GM06990 (cell line): ENCODE measurements around the gene SLC30A3.
"Not testable (repeated sequence)": the region's sequence is repeated elsewhere in the genome, so short reads cannot be mapped to it uniquely, and the experiment has no call there.

Source experiments
- DNase-seq: peaks from one replicate; pipeline ENCODE4 v3.0.0-alpha.2; 2011; ENCODE audit not compliant: insufficient read length; ENCODE audit errors: extremely low read depth
- H3K27me3 ChIP-seq: replicated peaks from 2 replicates; pipeline ENCODE4 v1.6.0; 2011; ENCODE audit warnings: low read length; ENCODE audit not compliant: control insufficient read depth, insufficient read depth
- H3K36me3 ChIP-seq: 2 replicates; pipeline ENCODE4 v1.5.1; 2011; ENCODE audit warnings: low read length; ENCODE audit not compliant: control insufficient read depth, insufficient read depth
- H3K4me3 ChIP-seq: replicated peaks from 2 replicates; pipeline ENCODE4 v1.5.1; 2011; ENCODE audit warnings: low read depth, mild to moderate bottlenecking, control low read depth, low read length
- CTCF ChIP-seq: IDR thresholded peaks from 2 replicates; pipeline ENCODE4 v1.5.1; 2011; ENCODE audit warnings: low read length, control low read depth, mild to moderate bottlenecking, inconsistent platforms; ENCODE audit not compliant: insufficient read depth, poor library complexity, severe bottlenecking

The SLC30A3 gene

DNA sequence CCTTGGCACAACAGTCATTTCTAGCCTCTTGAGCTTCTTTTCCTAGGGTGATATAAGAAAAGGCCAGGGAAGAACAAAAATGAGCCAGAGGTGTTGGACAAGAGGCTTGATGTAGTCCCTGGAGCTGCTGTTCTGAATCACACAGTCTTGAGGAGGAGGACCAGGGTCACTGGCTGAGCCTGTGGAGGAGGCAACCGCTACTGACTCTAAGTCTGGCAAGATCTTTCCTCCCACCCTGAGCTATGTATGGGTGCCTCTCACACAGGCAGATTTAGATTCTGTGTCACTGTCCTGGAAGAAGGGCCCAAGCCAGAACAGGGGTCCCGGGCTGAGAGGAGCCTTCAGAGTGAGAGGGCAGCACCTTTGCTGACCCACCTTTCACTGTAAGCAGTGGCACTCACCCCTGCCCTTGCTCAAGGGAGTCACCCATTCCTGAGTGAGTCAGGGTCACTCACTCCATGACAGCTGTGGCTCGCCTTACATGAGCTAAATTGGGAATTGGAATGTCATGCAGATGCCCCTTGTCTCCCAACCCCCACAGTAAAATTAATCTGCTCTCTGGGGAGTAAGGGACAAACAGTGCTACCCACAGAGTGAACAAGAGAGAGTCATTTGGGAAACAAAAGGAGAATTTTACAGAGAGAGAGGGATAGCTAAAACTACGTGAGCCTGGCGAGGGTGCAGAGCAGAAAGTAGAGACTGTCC lies 19.2 kb upstream of the SLC30A3 start, which contains the start of gene TRIM54:
TSS of gene TRIM54 (plus strand) at position 575 of the 705 bp plus-strand sequence. CDS start 303 bp downstream, outside the sequence.
- Histone ChIP-seq H3K27me3 (peaks cover 3% of the 10 kb centered on the region), H3K4me3 (no peak within 1 kb of the TSS), H3K36me3 (no peaks in the 10 kb centered on the region)
- TF ChIP-seq CTCF = no peak
- DNase-seq = no peak

- Histone ChIP-seq H3K4me3 (no peak overlapping the region), H3K27me3 (peaks cover 3% of the 10 kb centered on the region)
- TF ChIP-seq CTCF = no peak
These were observed 18.6 kb upstream of the SLC30A3 start for GRCh38 chr2:27281442-27281841.

DNA sequence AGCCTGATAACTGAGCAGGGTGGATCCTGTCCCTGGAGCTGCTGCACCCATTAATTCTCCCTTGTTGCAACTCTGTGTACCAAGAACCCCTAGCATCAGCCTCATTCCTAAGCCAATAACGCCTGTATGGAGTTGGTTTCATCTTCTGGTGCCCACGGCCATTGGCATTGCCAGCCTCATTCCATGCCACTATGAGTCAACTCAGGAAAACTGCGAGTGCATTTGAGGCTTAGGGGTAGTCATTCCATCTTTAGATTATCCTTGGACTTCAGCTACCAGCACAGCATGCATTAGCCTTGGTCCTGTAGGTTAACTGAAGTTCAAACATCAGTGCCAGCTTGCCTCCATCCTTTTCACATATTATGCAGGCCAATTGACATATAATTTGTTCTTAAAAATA lies 18.0 kb upstream of the SLC30A3 start:
- no peak for DNase-seq
- Histone ChIP-seq H3K27me3 (peaks cover 3% of the 10 kb centered on the region), H3K36me3 (no peaks in the 10 kb centered on the region), H3K4me3 (no peak overlapping the region)
- TF ChIP-seq CTCF = no peak

More at GRCh38 chr2:27281442-27281841, 18.6 kb upstream of the SLC30A3 start:
- H3K36me3 ChIP-seq = no peaks in the 10 kb centered on the region
- DNase-seq = no peak

DNA sequence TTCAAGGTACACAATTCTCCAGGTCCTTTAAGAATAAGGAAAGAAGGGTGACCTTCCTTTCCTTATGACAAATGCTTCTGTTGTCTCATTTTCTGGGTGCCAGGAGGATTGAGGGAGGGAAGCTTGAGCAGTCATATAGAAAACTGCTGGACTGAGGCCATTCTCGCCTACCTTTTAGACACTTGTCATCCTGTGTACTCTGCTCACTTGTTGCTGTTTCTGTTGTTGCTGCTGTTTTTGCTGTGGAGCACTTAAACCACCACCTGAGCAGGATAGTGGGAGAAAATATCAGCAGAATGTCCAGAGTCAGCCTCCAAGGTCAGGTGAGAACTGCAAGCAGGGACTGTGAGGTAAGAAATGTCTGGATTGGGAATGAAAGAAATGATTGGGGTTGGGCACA lies 15.2 kb upstream of the SLC30A3 start:
- TF ChIP-seq CTCF = no peak
- no peak for DNase-seq
- Histone ChIP-seq H3K4me3 (no peak overlapping the region), H3K36me3 (no peaks in the 10 kb centered on the region), H3K27me3 (peaks cover 3% of the 10 kb centered on the region)

DNA sequence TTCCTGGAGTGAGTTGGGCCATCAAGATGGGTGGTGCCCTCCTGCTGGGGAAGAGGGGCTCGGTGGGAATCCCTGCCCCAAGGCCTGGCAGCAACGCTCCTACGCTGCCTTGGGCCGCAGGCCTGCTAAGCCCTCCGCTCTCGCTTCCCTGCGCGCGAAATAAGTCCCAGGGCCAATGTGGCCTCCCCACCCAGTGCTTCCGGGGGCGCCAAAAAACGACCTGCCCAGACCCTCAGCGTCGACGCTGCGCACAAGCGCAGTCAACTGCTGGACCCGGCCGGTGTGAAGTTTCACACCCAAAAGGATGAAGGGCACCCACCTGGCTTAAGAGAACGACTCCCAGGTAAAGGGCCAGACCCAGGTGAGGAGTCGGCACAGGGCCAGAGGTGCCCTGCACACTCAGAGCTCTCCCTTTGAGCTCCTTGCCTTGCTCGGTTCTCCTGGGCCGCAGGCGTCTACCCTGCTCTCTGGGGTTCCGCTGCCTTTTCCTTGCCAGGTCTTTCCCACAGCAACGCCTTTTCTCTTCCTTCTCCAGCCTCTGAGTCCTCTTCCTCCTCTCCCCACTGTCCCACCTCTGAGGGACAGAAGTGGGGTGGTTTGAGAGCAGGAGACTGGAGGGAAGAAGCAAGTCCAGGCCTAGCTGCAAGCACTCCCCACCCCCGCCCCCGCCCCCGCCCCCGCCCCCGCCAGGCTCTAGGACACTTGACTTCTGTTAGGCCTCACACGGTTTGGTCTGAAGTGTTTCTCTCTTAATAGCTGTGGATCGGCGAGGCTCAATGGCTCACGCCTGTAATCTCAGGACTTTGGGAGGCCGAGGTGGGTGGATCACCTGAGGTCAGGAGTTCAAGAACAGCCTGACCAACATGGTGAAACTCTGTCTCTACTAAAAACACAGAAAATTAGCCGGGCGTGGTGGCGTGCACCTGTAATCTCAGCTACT lies 12.6 kb upstream of the SLC30A3 start, which contains the start of gene DNAJC5G:
TSS of gene DNAJC5G (plus strand) at position 223 of the 940 bp plus-strand sequence. CDS start 1,296 bp downstream, outside the sequence.
- Histone ChIP-seq H3K36me3 (no peaks in the 10 kb centered on the region), H3K27me3 (no peaks in the 10 kb centered on the region), H3K4me3 (no peak within 1 kb of the TSS)
- no peak for DNase-seq
- TF ChIP-seq CTCF = no peak

GRCh38 chr2:27272537-27273522 lies 10.0 kb upstream of the SLC30A3 start:
- not testable (repeated sequence) for H3K36me3 ChIP-seq, H3K4me3 ChIP-seq, DNase-seq, H3K27me3 ChIP-seq
